Activated T-helper 1 cell treated with anti-CD3 and anti-CD28 coated beads, Interleukin-12 subunit alpha, Interleukin-12 subunit beta, Interleukin-2, Interleukin-4 antibody, amounts not matched to agents 30 ng/mL and 10 ng/mL and 1 ng/mL, durations not matched to agents 14 hours and 24 hours and 36 hours (primary cell): Measurements from ENCODE around the gene DEFB126. TPM values are rescaled to one million over a fixed set of nuclear protein-coding genes. Genes with fewer than 3 reads are reported as not detected.
"Not testable (repeated sequence)": the region's sequence is repeated elsewhere in the genome, so short reads cannot be mapped to it uniquely, and the experiment has no call there.

Experiments
- DNase-seq: peaks from one replicate; pipeline ENCODE4 v3.0.0; 2021; ENCODE audit warnings: low spot score
- H3K27ac Mint-ChIP-seq: one replicate; pipeline ENCODE4 v1.8.0; 2021; ENCODE audit warnings: mild to moderate bottlenecking, mixed read lengths
- H3K27me3 Mint-ChIP-seq: one replicate; pipeline ENCODE4 v1.8.0; 2022; ENCODE audit warnings: mild to moderate bottlenecking, moderate library complexity, mixed read lengths; ENCODE audit not compliant: insufficient read depth
- H3K36me3 Mint-ChIP-seq: one replicate; pipeline ENCODE4 v1.8.0; 2021; ENCODE audit warnings: low read depth, mixed read lengths
- H3K4me1 Mint-ChIP-seq: one replicate; pipeline ENCODE4 v1.8.0; 2021; ENCODE audit warnings: low read depth, mixed read lengths
- H3K4me3 Mint-ChIP-seq: one replicate; pipeline ENCODE4 v1.8.0; 2021; ENCODE audit warnings: mild to moderate bottlenecking, moderate library complexity, mixed read lengths
- H3K9me3 Mint-ChIP-seq: one replicate; pipeline ENCODE4 v1.8.0; 2021; ENCODE audit warnings: mixed read lengths
- intact Hi-C: fragments of 100-400 bp; cut with micrococcal nuclease; formaldehyde crosslinking; loops from one replicate; pipeline ENCODE4 v1.15.1; 2024
- total RNA-seq: library from RNA; stranded (reverse); gene quantifications from 2 replicates; pipeline ENCODE4 v1.2.3, GENCODE V29; 2022

The DEFB126 gene, protein sequence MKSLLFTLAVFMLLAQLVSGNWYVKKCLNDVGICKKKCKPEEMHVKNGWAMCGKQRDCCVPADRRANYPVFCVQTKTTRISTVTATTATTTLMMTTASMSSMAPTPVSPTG
- total RNA-seq: not detected in 2 replicates

DNA sequence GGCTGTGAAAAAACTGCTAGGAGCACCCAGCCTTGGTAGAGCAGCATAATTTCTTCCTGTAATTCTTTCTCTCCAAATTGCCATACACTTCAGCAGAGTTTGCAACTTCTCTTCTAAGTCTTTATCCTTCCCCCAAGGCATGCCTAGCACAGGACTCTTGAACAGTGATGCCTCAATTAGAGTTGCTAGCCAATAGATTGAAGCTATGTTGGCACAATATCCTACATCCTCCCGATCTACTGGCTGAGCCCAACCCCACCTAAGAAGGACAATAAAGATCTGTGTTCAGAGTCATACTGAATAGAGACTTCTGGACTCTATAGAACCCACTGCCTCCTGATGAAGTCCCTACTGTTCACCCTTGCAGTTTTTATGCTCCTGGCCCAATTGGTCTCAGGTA is at the start of gene DEFB126:
Gene DEFB126, plus strand, starts transcription at position 301 of the 400 bp plus-strand sequence. Its CDS starts 39 bp downstream, at position 340.
- Mint-ChIP-seq H3K27me3 (peaks cover 43% of the 10 kb centered on the region), H3K4me3 (no peak within 1 kb of the TSS), H3K4me1 (no peaks in the 10 kb centered on the region), H3K36me3 (no peaks in the 10 kb centered on the region), H3K9me3 (peaks cover 10% of the 10 kb centered on the region), H3K27ac (no peak within 1 kb of the TSS)
- DNase-seq: no peak
- intact Hi-C loops: no loop called here

DNA sequence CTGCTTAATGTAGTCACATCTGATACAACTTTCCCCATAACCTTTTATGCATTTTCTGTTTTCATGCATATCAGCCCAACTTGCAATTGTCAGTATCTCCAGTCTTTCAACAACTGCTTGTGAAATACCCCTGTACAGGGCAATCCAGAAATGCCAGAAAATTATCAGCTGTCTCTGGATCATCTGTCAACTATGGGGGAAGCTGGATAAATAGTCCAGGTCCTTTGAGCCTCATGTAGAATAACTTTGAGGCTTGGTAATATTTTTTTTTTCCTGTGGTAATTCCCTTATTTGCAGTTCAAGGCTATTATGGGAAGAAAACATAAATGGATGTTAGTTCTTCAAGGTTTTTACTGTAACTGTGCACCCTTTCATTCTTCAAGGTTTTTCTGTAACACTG is 48.7 kb upstream of the DEFB126 start:
- no peaks in the 10 kb centered on the region for H3K36me3 Mint-ChIP-seq
- H3K4me3 Mint-ChIP-seq: no peak overlapping the region
- no peak overlapping the region for H3K27ac Mint-ChIP-seq
- peaks cover 20% of the 10 kb centered on the region for H3K9me3 Mint-ChIP-seq
- intact Hi-C loops: no loop called here
- peaks cover 16% of the 10 kb centered on the region for H3K27me3 Mint-ChIP-seq
- no peaks in the 10 kb centered on the region for H3K4me1 Mint-ChIP-seq
- DNase-seq: no peak

DNA sequence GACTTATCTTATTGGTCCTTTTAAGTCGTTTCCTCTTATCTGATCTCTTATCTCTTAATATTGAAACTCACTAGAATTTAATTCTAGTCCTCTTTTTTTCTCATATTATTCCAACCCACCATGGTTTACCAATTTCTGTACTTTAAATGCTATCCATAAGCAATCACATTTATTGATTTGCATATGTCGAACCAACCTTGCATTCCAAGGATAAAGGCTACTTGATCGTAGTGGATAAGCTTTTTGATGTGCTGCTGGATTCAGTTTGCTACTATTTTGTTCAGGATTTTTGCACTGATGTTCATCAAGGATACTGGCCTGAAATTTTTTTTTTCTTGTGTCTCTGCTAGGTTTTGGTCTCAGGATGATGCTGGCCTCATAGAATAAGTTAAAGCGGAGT is 47.2 kb upstream of the DEFB126 start:
- Mint-ChIP-seq H3K4me3 (no peak overlapping the region), H3K27me3 (peaks cover 20% of the 10 kb centered on the region), H3K9me3 (peaks cover 20% of the 10 kb centered on the region), H3K36me3 (no peaks in the 10 kb centered on the region), H3K4me1 (no peaks in the 10 kb centered on the region), H3K27ac (no peak overlapping the region)
- intact Hi-C loops: no loop called here
- DNase-seq: no peak

DNA sequence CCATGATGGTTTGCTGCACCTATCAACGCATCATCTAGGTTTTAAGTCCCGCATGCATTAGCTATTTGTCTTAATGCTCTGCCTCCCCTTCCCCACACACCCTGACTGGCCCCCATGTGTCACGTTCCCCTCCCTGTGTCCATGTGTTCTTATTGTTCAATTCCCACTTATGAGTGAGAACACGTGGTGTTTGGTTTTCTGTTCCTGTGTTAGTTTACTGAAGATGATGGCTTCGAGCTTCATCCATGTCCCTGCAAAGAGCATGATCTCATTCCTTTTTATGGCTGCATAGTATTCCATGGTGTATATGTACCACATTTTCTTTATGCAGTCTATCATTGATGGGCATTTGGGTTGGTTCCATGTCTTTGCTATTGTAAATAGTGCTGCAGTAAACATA is 44.7 kb upstream of the DEFB126 start:
- intact Hi-C loops, H3K4me3 Mint-ChIP-seq, H3K36me3 Mint-ChIP-seq, H3K4me1 Mint-ChIP-seq, DNase-seq, H3K27ac Mint-ChIP-seq: not testable (repeated sequence)
- H3K9me3 Mint-ChIP-seq: peaks cover 20% of the 10 kb centered on the region
- peaks cover 17% of the 10 kb centered on the region for H3K27me3 Mint-ChIP-seq

DNA sequence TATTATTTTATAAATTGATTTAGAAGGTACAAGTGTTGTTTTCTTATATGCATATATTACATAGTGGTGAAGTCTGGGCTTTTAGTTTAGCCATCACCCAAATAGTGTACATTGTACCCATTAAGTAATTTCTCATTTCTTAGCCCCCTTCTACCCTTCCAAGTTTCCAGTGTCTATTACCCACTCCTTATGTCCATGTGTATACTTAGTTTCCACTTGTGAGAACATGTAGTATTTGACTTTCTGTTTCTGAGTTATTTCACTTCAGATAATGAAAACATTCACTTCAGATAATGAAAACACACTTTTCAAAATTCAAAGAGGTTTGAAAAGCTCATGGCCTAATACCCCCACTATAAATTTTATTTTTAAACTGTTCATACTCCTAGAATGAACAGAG is 40.4 kb upstream of the DEFB126 start:
- H3K9me3 Mint-ChIP-seq: no peaks in the 10 kb centered on the region
- intact Hi-C loops: no loop called here
- no peak for DNase-seq
- peaks cover 12% of the 10 kb centered on the region for H3K27me3 Mint-ChIP-seq
- H3K36me3 Mint-ChIP-seq: no peaks in the 10 kb centered on the region
- H3K4me1 Mint-ChIP-seq: no peaks in the 10 kb centered on the region
- no peak overlapping the region for H3K27ac Mint-ChIP-seq
- H3K4me3 Mint-ChIP-seq: no peak overlapping the region

DNA sequence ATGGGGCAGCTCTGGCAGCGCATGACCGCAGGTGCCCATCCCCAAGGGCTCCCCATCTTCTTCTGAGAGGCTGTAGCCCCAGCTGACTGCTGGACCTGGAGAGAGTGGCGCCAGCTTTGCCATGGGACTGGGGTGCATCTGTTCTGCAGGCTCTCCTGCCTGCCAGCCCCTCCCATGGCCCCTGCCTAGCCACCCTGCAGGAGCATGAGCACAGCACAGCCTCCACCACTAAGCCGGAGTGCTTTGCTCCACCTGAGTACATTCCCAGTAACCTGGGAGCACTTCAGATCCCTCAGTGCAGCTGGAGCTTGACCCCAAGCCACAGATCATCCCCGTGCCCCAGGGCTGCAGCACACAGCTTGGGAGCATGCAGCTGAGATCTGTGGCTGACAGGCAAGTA is 38.9 kb upstream of the DEFB126 start:
- Mint-ChIP-seq H3K9me3 (no peaks in the 10 kb centered on the region), H3K36me3 (no peaks in the 10 kb centered on the region), H3K27me3 (peaks cover 21% of the 10 kb centered on the region), H3K27ac (no peak overlapping the region), H3K4me3 (no peak overlapping the region), H3K4me1 (no peaks in the 10 kb centered on the region)
- intact Hi-C loops: no loop called here
- DNase-seq: no peak

DNA sequence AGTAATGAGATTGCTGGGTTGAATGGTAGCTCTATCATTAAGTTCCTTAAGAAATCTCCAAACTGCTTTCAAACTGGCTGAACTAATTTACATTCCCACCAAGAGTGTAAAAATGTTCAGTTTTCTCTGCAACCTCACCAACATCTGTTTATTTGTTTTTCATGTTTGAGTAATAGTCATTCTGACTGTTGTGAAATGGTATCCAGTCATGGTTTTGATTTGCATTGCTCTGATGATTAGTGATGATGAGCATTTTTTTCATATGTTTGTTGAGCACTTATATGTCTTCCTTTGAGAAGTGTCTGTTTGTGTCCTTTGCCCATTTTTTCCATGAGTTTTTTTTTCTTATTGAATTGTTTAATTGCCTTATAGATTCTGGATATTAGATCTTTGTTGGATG is 30.0 kb upstream of the DEFB126 start:
- H3K27me3 Mint-ChIP-seq: peaks cover 27% of the 10 kb centered on the region
- no peaks in the 10 kb centered on the region for H3K4me1 Mint-ChIP-seq
- no peak for DNase-seq
- H3K36me3 Mint-ChIP-seq: no peaks in the 10 kb centered on the region
- no peaks in the 10 kb centered on the region for H3K9me3 Mint-ChIP-seq
- no peak overlapping the region for H3K4me3 Mint-ChIP-seq
- intact Hi-C loops: no loop called here
- H3K27ac Mint-ChIP-seq: no peak overlapping the region

DNA sequence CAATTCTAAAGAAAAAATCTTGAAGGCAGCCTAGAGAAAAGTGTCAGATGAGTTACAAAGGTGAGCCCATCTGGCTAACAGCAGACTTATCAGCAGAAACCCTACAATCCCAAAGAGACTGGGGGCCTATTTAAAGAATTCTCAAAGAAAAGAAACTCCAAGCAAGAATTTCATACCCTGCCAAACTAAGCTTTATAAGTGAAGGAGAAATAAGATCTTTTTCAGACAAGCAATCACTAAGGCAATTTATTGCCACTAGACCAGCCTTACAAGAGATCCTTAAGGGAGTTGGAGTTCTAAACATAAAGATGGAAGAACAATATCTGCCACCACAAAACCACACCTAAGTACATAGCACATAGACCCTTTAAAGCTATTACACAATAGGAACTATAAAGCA is 24.9 kb upstream of the DEFB126 start:
- Mint-ChIP-seq H3K9me3 (no peaks in the 10 kb centered on the region), H3K4me3 (no peak overlapping the region), H3K4me1 (no peaks in the 10 kb centered on the region), H3K27ac (no peak overlapping the region), H3K36me3 (no peaks in the 10 kb centered on the region), H3K27me3 (peaks cover 26% of the 10 kb centered on the region)
- intact Hi-C loops: no loop called here
- DNase-seq: no peak

DNA sequence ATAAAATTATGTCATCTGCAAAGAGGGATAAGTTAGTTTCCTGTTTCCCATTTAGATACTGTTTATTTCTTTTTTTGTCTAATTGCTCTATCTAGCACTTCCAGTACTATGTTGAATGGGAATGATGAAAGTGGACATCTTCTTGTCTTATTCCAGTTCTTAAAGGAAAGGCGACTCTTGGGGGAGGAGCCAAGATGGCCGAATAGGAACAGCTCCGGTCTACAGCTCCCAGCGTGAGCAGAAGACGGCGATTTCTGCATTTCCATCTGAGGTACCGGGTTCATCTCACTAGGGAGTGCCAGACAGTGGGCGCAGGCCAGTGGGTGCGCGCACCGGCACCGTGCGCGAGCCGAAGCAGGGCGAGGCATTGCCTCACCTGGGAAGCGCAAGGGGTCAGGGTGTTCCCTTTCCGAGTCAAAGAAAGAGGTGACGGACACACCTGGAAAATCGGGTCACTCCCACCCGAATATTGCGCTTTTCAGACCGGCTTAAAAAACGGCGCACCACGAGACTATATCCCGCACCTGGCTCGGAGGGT is 12.5 kb upstream of the DEFB126 start:
- H3K27me3 Mint-ChIP-seq: peaks cover 13% of the 10 kb centered on the region
- intact Hi-C loops, H3K4me1 Mint-ChIP-seq, DNase-seq, H3K9me3 Mint-ChIP-seq, H3K36me3 Mint-ChIP-seq, H3K4me3 Mint-ChIP-seq, H3K27ac Mint-ChIP-seq: not testable (repeated sequence)

DNA sequence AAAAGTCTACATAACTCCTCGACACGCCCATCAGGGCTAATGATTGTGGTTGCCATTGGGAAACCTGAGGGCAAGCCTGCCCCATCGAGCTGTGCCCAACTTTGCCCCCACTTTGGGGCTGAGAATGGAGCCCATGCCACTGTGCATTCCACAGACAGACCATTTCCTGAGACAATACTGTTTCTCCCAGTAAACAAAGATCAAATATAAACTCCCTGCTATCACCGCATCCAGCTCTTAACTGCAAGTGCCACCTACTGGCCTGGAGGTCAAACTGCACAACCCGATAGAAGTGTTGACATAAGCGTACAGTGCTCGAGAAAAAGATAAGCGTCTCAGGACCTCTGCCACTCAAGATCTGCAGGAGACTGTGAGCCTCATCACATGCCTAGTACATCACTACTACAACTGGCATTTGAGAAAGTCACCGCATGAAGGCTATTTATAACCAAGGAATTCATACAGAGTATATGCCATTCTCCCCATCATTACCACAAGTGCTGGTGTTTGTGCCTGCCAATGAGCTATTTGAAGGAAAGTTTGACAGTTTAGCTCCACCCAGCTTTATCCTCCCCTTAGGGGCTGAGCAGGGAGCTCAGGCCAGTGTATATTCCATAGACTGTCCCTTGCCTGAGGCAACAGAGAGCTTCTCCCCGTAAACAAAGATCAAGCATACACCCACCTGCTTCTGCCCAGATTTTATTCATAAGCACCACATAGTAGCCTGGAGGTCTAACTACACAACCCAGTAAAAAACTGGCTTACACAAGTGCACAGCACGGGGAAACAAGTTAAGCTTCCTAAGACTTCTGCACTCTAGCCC is 4.5 kb upstream of the DEFB126 start:
- Mint-ChIP-seq H3K4me1 (no peaks in the 10 kb centered on the region), H3K36me3 (no peaks in the 10 kb centered on the region), H3K27me3 (peaks cover 24% of the 10 kb centered on the region), H3K27ac (no peak overlapping the region), H3K4me3 (no peak overlapping the region), H3K9me3 (peaks cover 10% of the 10 kb centered on the region)
- intact Hi-C loops: no loop called here
- no peak for DNase-seq

DNA sequence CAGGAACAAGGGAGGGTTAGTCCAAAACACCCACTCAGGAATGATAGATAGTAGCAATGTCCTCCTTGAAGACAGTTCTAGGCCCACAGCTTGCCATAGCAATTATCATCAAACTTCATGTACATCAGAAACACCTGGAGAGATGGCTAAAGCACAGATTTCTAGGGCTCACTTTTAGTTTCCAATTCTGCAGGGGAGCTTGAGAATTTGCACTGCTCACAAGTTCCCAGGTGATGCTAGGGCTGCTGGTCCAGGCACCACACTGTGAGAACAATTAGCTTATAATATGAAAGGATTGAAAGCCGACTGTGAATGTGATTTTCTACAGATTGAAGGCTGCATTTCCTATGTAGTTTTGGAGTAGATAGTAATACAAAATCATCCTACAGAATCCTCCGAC is 3.5 kb downstream of the DEFB126 start:
- no peaks in the 10 kb centered on the region for H3K36me3 Mint-ChIP-seq
- no peaks in the 10 kb centered on the region for H3K9me3 Mint-ChIP-seq
- no peak overlapping the region for H3K27ac Mint-ChIP-seq
- H3K4me1 Mint-ChIP-seq: no peaks in the 10 kb centered on the region
- no peak overlapping the region for H3K4me3 Mint-ChIP-seq
- intact Hi-C loops: loop anchor here (5.0 kb wide), 1 partner anchor 121 kb away; no protein-coding TSS in a partner anchor
- DNase-seq: no peak
- peaks cover 37% of the 10 kb centered on the region for H3K27me3 Mint-ChIP-seq

DNA sequence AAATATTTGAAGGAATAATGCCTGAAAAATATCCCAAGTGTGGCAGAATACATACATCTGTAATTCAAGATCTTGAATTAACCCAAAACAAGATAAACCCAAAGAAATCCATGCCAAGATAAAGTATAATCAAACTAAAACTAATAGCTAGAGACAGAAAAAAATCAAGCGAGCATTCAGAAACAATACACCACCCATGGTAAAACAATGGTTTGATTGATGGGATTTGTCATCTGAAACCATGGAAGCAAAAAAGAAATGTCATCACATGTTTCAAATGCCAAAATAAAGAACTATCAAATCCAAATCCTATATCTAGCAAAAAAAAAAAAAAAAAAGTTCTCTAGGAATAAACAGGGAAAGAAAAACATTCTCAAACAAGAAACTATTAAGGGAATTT is 9.7 kb downstream of the DEFB126 start:
- intact Hi-C loops: no loop called here
- Mint-ChIP-seq H3K36me3 (no peaks in the 10 kb centered on the region), H3K27ac (no peak overlapping the region), H3K9me3 (no peaks in the 10 kb centered on the region), H3K27me3 (peaks cover 9% of the 10 kb centered on the region), H3K4me3 (no peak overlapping the region), H3K4me1 (no peaks in the 10 kb centered on the region)
- no peak for DNase-seq

DNA sequence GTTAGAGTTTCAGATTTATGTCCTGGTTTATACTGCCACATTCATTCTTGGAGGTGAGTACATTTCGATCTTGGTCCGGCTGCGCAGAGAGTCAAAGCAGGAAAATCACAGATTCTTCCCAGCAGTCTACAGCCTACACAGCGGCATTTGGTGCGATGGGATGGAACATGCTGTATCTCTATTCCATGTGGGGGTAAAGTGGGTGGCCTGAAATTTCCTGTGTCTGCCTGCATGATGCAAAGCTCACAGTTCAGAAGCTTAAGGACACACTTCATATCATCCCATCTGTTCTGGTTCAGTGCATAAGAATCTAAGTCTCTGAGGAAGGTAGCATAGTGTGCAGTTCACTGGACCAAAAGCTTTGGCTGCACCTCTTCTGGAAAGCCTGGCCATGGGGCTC is 14.8 kb downstream of the DEFB126 start, which contains the start of gene DEFB127:
Gene DEFB127, plus strand, starts transcription at position 301 of the 400 bp plus-strand sequence. Its CDS starts 91 bp downstream, at position 392.
- no peak within 1 kb of the TSS for H3K27ac Mint-ChIP-seq
- H3K4me3 Mint-ChIP-seq: no peak within 1 kb of the TSS

More for the DNA sequence above, 14.8 kb downstream of the DEFB126 start, which contains the start of gene DEFB127:
- H3K9me3 Mint-ChIP-seq: no peaks in the 10 kb centered on the region
- no peaks in the 10 kb centered on the region for H3K4me1 Mint-ChIP-seq
- intact Hi-C loops: no loop called here
- peaks cover 6% of the 10 kb centered on the region for H3K27me3 Mint-ChIP-seq
- H3K36me3 Mint-ChIP-seq: no peaks in the 10 kb centered on the region
- DNase-seq: no peak
